Measurements from ENCODE around the gene IGSF21. TPM values are rescaled to one million over a fixed set of nuclear protein-coding genes. Genes with fewer than 3 reads are reported as not detected.

Gene IGSF21
- total RNA-seq, 1 donor from 2014 or later = 1.8 TPM

DNA sequence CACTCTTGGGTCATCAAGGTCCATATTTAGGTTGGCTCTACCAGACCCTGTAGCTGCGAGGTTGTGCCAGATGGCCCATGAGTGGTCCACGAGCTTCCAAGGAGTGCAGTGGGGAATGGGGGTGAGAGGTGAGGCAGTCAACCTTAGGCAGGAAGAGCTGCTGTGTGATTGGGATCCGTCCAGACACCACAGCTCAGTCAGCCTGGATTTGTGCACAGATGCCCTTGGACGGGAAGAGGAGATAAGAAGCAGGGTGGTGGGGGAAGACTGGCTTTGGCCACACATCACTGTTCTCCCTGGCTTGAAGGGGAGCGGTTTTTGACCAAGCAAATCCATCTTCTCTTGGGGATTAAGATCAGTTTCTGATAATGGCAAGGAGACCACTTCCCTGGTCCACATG, 130.6 kb downstream of the IGSF21 start:
- ATAC-seq = no peak
- intact Hi-C loops (cut with micrococcal nuclease) = no loop called here
- DNase-seq = no peak

DNA sequence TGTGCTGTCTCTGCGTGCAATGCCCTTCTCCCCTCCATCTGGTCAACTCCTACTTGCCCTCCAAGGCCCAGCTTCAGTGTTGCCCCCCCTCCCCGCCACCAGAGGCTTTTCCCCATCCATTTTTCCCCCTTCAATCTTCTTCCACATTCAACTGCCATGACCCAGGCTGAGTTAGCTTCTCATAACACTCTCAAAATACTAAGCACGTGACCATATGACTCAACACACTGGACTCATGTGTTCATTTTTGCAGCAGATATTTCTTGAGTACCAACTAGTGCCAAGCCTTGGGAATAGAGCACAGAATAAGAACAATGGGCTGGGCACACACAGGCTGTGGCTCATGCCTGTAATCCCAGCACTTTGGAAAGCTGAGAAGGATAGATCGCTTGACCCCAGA, 132.1 kb downstream of the IGSF21 start:
- no peak for ATAC-seq
- intact Hi-C loops (cut with micrococcal nuclease) = no loop called here
- DNase-seq = no peak

DNA sequence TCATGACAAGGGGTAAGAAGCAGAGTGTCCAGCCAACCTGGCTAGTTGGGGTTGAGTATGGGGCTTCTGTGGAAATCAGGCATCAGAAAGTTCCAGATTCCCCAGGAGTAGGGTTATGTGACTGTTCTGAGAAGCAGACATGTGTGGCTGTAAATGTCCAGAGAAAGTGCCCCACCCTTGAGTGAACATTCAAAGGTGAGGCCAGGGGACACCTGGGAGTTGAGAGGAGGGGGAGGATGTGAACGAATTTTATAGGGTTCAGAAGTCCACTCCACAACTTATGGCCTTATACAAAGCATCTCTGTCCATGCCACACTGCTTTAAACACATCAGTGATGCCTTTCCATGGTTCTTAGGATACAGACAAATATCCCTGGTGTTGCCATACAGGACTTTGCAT, 133.3 kb downstream of the IGSF21 start:
- ATAC-seq (no peak), DNase-seq (no peak)
- intact Hi-C loops (cut with micrococcal nuclease) = no loop called here

DNA sequence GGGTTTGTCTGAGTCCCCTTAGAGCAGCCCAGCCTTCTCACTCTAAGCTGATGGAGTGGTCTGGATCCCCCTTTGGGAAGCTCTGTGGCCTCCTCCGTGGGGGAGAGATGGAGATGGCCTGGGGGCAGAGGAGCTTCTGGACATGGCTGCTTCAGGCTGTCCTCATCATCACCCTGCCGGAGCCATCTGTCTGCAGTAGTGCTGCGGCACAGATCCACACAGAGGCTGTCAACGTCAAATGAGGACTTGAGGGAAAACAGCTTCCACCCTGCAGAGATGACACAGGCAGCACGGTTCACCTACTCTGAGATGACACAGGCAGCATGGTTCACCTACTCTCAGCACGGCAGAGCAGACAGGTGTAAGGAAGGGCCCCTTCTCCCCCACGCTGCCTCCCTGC, 134.3 kb downstream of the IGSF21 start:
- intact Hi-C loops (cut with micrococcal nuclease) = no loop called here
- ATAC-seq (no peak), DNase-seq (no peak)

DNA sequence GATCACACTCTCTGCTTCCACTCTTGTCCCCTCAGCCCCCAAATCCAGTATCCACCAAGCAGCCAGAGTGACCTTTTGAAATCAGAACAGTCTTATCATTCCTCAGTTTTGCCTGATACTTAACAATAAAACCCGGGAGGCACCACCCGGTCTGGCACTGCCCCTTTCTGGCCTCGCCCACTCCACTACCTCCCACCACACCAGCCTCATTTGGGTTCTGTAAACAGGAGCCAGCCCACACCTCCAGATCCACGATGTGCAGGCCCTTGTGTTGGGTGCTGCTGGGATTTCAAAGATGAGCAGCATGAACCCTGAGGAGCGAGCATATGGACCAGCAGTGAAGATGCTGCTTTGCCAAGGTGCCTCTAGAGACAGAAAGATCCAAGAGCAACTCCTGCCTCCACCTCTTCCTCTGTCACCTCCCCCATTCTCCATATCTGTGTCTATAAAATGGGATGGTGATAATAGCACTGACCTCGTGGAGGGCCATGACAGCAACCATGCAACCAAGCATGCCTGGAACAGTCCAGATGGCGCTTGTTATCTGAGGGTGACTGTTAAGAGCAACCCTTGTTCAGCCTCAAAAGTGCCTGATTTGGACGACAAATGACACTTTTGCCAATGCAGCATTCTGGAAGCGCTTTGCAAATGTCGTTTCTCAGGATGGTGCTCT, 136.0 kb downstream of the IGSF21 start:
- DNase-seq = no peak
- intact Hi-C loops (cut with micrococcal nuclease) = no loop called here
- ATAC-seq = no peak

DNA sequence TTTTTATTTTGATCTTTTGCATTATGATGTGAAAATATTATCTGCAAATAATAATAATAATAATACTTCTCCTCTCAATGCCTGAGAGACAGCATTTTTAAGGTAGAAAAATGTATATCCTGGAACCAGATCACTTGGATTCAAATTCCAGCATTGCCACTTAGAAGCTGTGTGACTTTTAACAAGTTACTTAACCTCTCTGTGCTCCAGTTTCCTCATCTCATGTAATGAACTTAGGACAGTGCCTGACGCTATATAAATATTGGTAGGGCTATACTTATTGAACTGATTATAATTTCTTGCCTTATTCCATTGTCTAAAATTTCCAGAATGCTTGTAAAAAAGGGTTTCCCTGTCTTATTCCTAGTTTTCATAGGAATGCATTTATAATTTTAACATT, 137.2 kb downstream of the IGSF21 start:
- intact Hi-C loops (cut with micrococcal nuclease) = no loop called here
- no peak for ATAC-seq
- DNase-seq = no peak

DNA sequence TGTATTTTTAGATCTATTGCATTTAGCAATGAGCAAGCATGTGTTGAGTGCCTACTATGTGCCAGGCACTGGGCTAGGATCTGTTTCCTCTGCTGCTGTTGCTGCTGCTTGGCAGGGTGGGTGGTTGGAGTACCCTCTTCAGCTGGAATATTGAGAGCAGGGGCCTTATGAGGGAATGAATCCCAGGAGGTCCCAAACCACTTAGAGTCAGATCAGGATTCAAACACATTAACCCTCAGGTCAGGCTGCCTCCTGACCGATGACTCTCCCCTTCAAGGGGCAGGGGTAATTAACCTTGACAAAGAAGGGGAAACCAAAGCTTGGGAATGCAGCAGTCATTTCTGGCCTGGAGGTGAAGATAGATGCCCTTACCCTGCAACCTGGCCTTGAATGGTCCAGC, 138.0 kb downstream of the IGSF21 start:
- intact Hi-C loops (cut with micrococcal nuclease) = no loop called here
- DNase-seq (no peak), ATAC-seq (no peak)

DNA sequence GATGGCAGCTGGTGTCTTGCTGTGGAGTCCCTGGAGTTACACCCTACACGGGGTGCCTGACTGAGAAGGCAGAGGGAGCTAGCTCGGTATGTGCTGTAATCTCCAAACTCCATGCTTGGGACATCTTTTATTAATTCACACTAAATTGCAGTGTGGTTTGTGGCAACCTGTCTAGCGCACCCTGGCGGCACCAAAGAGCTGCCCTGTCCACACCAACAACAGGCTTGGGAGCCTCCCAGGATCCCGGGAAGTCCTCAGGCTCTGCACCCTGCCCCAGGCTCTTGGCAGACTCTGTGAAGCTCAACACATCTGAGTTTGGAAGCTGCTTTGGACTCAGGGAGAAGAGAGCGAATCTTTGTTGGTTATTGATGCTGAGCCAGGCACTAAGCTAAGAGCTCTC, 138.9 kb downstream of the IGSF21 start:
- ATAC-seq (no peak), DNase-seq (no peak)
- intact Hi-C loops (cut with micrococcal nuclease) = no loop called here

DNA sequence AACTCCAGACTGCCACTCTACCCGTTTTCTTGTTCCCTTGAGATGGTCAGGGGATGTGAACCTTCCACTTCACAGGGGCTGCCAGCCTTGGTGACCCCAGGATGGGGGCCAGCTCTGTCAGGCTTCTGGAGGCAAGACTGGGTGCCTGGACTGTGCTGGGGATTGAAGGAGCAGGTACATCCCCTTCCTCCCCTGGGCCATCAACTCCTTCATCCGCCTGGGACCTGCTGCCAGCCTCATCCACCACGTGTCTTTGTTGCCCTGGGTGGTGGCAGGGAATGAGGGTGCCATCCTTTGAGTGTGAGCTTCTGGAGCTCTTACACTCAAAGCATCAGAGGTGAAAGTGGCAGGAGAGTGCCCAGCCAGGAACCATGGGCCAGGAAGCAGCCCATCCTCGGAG, 139.6 kb downstream of the IGSF21 start:
- ATAC-seq (no peak), DNase-seq (no peak)
- intact Hi-C loops (cut with micrococcal nuclease) = no loop called here

DNA sequence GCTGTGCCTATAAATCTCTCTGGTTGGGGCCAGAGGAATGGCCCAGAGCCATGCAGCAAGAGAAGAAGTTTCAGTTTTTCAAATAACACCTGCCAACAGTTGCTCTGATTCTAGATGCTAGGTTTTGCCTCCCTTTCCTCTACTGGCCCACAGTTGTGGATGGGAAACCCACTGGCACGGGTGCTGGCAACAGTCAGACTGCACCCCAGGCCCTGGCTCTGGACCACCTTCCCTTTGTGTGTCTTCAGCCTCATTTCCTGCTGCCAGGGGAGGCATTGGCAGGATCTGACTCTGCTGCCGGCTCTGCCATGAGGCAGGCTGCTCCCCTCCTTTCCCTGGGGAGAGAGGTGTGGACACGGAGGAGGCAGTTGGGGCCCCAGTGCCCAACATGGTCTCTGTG, 142.0 kb downstream of the IGSF21 start:
- ATAC-seq (no peak), DNase-seq (no peak)
- intact Hi-C loops (cut with micrococcal nuclease) = no loop called here

DNA sequence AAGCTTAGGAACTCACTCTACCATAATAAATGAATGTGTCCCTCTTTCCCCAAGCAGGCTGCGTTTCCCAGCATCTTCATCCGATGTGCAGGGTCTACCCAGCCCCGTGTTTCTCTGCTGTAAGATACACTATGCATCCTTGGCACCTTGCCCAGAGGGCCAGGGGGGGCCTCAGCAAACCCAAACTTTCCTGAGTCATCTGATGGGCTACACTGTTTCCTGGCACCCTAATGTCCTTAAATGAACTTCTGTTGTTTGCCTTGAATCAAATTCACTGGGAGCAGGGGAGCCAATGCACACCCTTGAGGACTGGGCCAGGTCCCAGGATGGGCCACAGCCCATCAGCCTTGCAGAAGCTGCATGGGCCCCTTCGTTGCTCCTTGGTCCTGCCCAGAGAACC, 145.5 kb downstream of the IGSF21 start:
- intact Hi-C loops (cut with micrococcal nuclease) = no loop called here
- ATAC-seq (no peak), DNase-seq (no peak)

DNA sequence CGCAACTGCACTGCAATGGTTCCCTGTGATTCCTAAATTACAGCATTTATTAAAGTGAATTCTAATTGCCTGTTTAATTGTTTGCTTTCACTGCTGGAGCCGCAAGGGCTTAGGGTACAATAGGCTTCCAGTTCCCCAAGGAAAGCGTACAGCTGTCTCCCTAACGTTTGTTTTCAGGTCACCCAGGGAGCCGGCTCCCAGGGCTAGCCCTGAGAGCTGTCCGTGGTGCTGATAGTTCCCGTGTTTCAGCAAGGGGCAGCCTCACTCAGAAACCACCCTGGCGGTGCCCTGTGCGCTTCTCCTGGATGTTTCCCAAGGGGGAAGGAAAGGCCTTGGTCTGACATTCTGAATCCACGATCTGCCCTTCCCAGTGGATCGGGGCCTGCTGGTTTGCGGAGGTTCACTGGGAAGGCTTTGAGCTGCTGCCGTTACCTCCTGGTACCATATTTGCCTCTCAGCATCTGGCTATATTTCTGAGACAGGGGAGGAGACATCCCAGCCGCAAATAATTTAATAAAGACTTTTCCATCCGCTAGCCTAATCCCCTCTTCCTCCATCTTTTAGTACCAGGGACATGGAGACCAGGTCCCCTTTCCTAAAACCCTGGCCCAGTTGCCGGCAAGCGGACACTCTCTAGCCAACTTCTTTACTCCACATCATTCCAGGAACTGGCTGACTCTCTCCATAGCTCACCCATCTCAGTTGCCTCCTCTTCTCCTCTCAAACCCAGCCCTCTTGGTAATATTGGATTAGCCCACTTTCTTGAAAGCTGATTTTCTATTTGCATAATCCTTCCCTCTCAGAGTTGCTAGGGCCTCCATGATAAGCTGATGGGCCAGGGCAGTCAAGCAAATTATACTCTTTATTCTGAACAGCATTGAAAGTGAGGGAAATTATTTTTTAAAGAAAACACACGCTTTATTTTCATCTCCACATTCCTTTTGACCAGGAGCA, 149.0 kb downstream of the IGSF21 start:
- DNase-seq = peak; percentile 61
- ATAC-seq = peak; percentile 44
- intact Hi-C loops (cut with micrococcal nuclease) = no loop called here

DNA sequence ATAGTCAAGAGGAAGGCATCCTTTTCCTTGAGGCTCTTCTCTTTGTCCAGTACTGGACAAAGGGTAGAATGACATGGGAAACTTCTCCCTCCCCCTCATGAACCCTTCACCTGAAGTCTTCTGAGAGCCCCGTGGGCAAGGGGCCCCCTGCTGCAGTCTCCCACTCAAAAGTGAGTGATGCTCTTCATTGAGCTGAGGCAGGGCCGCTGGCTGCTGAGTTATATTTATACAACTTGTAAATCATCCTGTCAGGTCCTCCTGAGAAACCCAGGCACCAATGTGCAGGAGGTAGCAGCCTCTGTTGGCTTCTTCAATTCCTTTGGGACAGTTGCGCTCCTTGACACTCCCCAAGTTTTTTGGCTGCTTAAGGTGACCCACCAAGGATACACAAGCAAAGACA, 150.2 kb downstream of the IGSF21 start:
- DNase-seq (no peak), ATAC-seq (no peak)
- intact Hi-C loops (cut with micrococcal nuclease) = no loop called here

DNA sequence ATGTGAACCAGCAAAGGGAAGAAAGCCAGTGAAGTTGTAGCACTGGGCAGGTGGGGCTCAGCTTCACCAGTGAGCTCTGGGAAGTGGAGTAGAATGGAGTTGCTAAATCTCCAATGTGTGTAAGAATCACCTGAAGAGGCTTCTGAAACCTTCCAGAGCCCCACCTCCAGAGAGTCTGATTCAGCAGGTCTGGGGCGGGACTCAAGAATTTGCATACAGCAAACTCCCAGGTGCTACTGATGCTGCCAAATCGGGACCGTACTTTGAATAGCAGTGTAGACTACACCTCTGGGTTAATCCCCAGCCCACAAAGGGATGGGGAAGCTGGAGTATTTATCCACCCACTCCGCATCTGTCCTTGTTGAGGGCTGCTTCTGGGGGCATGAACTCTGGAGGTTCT, 154.3 kb downstream of the IGSF21 start:
- DNase-seq = no peak
- intact Hi-C loops (cut with micrococcal nuclease) = no loop called here
- ATAC-seq = no peak

DNA sequence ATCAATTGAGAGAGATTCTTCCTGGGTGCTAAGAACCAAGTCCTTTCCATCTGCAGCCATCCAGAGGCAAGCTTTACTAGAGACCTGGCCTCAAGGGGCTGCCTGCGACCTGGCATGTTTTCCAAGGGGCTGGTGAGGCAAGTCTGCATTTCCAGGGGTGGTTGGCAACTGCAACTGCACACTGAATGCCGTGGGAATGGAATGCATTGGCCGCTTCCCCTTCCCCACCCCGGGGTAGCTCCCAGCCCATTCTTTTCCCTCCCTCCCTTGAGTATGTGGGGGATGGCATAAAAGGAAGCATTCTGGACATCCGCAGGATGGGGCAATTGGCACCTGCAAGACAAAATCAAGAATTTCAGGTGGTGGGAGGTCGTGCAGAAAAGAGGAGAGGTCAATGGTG, 155.1 kb downstream of the IGSF21 start:
- ATAC-seq (no peak), DNase-seq (no peak)
- intact Hi-C loops (cut with micrococcal nuclease) = no loop called here

DNA sequence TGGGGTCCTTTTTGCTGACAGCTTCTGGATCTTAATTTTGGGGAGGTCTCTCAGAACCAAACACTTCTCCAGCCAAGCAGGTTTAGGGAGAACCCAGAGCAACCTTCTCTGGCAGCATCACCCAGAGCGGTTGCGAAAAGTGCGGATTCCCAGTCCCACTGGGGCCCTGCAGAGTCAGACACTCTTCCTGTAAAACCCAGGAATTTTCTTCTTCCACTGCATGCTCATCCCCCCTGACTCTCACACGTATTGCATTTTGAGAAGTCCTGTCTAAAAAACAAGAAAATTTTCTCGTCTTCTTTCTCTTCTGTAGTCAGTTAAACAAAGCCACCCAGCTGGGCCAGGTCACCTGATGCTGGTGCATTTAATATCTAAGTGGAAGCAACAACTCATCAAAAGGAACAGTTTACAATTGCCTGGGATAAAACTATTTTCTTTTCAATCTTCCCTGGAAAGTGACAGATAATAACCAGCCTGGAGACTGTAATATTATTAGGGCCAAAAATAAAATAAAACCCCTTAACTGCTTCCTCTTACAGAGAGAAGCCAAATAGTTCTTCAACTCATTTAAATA, 156.0 kb downstream of the IGSF21 start:
- DNase-seq (no peak), ATAC-seq (no peak)
- intact Hi-C loops (cut with micrococcal nuclease) = no loop called here

DNA sequence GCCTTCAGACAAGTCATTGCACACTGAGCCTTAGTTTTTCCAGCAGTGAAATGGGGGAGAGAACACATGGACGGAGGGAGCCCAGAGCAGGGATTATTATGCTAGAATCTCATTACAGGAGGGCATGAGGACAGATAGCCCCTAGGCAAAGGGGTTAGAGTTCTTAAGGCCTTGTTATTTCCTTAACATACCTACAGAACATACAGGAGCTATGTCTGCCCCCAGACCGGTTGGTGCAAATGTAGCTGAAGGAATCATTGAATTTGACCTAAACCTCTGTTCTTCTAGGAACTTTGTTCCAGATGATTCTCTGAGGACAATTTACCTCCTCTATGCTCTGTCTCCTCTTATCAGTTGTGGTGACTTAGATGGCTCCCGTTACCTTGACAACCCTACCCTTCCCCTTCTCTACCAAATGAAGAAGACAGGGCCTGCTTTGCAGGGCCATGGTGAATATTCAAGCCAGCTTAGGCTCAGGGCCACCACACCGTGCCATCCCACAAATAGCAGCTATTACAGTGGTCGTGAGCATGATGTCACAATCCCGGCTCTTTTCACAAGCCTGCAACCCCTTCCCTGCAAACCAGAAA, 156.9 kb downstream of the IGSF21 start:
- DNase-seq (no peak), ATAC-seq (no peak)
- intact Hi-C loops (cut with micrococcal nuclease) = no loop called here

DNA sequence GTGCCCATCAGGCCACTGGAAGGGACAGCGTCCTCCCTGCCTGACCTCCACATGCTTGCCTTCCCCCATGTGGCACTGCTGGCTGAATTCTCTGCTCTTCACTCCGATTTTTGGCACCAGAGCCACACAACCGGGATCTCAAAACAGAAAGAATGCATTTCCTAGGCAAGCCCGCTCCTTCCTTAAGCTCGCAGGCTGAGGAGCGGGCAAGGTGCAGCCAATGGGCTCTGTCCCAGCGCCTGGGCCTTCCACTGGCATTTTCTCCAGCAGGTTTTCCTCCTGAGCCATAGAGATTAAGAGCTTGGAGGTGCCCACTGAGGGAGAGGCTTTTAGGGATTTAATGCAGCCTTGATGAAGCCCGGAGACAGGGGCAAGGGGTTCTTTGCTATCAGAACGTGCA, 158.0 kb downstream of the IGSF21 start:
- ATAC-seq (no peak), DNase-seq (no peak)
- intact Hi-C loops (cut with micrococcal nuclease) = no loop called here

DNA sequence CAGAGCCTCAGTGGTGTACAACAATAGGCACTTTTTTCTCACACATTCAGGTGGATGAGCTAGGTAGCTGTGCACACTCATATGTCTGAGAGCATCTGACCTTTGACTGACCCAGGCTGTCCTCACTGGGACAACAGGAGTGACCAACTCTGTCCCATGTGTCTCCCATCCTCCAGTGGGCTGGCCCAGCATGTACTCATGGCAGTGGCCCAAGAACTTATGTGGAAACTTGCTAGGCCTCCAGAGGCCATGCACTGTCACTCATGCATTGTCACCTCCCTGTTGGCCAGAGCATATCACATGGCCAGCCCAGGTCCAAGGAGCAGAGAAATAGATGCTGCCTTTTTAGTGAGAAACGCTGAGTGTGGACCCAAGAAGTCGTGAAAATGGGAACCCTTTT, 158.8 kb downstream of the IGSF21 start:
- DNase-seq = no peak
- ATAC-seq = no peak
- intact Hi-C loops (cut with micrococcal nuclease) = no loop called here

DNA sequence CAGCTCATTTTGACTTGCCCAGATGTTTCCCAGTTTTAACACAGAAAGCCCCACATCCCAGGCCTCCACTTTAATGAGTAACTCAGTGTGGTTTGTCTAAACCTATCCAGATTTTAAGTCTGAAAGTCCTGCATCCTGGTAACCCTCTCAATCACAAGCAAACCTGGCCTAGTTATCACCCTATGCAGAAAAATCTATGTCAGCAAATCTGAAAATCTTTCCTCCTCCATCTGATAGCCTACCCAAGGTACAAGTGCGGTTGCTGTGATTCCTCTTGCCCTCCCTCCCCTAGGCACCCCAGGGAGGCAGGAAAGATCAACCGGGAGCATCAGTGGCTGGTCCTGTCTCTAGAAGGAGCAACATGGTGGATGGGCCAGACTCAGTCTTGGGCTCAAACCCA, 163.7 kb downstream of the IGSF21 start:
- DNase-seq (no peak), ATAC-seq (no peak)
- intact Hi-C loops (cut with micrococcal nuclease) = no loop called here

All from left ventricle myocardium superior (tissue), 1 donor.